Measurements from ENCODE around the gene PSMB7. TPM values are rescaled to one million over a fixed set of nuclear protein-coding genes. Genes with fewer than 3 reads are reported as not detected.
A peak's percentile ranks its signal among the peaks of the same experiment; 100 is the strongest.

The PSMB7 gene
- total RNA-seq, 1 experiment from 2014 or later: 264 TPM

- no peak overlapping the region for H3K4me3 Mint-ChIP-seq (ENCODE audit: unreplicated experiment)
- ChIA-PET CTCF (interaction anchor here (0.6 to 1.8 kb wide), 5 partner anchors 18 to 341 kb away, joined by 3 to 7 read pairs (median 4); no protein-coding TSS in a partner anchor), POLR2A (interaction anchor here (1.4 kb wide), 1 partner anchor 19 kb away, joined by 7 read pairs; no protein-coding TSS in a partner anchor)
- no TSS peak for BruUV-seq (replicated peaks)
- peaks cover 20% of the 10 kb centered on the region for H3K4me1 Mint-ChIP-seq (ENCODE audit: insufficient read depth, unreplicated experiment)
- no peak for TF ChIP-seq CTCF (IDR thresholded peaks at IDR 0.05; ENCODE audit: unreplicated experiment)
- H3K9me3 Mint-ChIP-seq (ENCODE audit: unreplicated experiment): no peaks in the 10 kb centered on the region
- intact Hi-C loops (cut with micrococcal nuclease): no loop called here
- no peaks in the 10 kb centered on the region for H3K27me3 Mint-ChIP-seq (ENCODE audit: insufficient read depth, unreplicated experiment)
- DNase-seq (ENCODE audit: unreplicated experiment): no peak
- H3K27ac Mint-ChIP-seq (ENCODE audit: low read depth, unreplicated experiment): no peak overlapping the region
- peaks cover 21% of the 10 kb centered on the region for H3K36me3 Mint-ChIP-seq (ENCODE audit: insufficient read depth, unreplicated experiment)
Observed at GRCh38 chr9:124373851-124374250, 41.4 kb downstream of the PSMB7 start.

GRCh38 chr9:124373386-124373785, 41.9 kb downstream of the PSMB7 start:
- Mint-ChIP-seq H3K4me3 (ENCODE audit: unreplicated experiment) (no peak overlapping the region), H3K9me3 (ENCODE audit: unreplicated experiment) (no peaks in the 10 kb centered on the region), H3K4me1 (ENCODE audit: insufficient read depth, unreplicated experiment) (peaks cover 25% of the 10 kb centered on the region), H3K36me3 (ENCODE audit: insufficient read depth, unreplicated experiment) (peaks cover 19% of the 10 kb centered on the region), H3K27me3 (ENCODE audit: insufficient read depth, unreplicated experiment) (no peaks in the 10 kb centered on the region), H3K27ac (ENCODE audit: low read depth, unreplicated experiment) (no peak overlapping the region)
- TF ChIP-seq CTCF (IDR thresholded peaks at IDR 0.05; ENCODE audit: unreplicated experiment): no peak
- intact Hi-C loops (cut with micrococcal nuclease): no loop called here
- DNase-seq (ENCODE audit: unreplicated experiment): no peak
- POLR2A ChIA-PET: no interaction called here
- no TSS peak for BruUV-seq (replicated peaks)
- CTCF ChIA-PET: no interaction called here

- POLR2A ChIA-PET: interaction anchor here (0.8 to 1.7 kb wide), 3 partner anchors 17 to 497 kb away, joined by 3 to 6 read pairs (median 5); no protein-coding TSS in a partner anchor
- intact Hi-C loops (cut with micrococcal nuclease): no loop called here
- Mint-ChIP-seq H3K27ac (ENCODE audit: low read depth, unreplicated experiment) (peak overlapping the region; percentile 0), H3K4me3 (ENCODE audit: unreplicated experiment) (no peak overlapping the region), H3K9me3 (ENCODE audit: unreplicated experiment) (no peaks in the 10 kb centered on the region), H3K4me1 (ENCODE audit: insufficient read depth, unreplicated experiment) (peaks cover 29% of the 10 kb centered on the region), H3K27me3 (ENCODE audit: insufficient read depth, unreplicated experiment) (no peaks in the 10 kb centered on the region), H3K36me3 (ENCODE audit: insufficient read depth, unreplicated experiment) (peaks cover 19% of the 10 kb centered on the region)
- DNase-seq (ENCODE audit: unreplicated experiment): no peak
- no peak for TF ChIP-seq CTCF (IDR thresholded peaks at IDR 0.05; ENCODE audit: unreplicated experiment)
- no TSS peak for BruUV-seq (replicated peaks)
- CTCF ChIA-PET: interaction anchor here (0.6 kb wide), 1 partner anchor 18 kb away, joined by 4 read pairs; no protein-coding TSS in a partner anchor
Observed at GRCh38 chr9:124372038-124372437, 43.2 kb downstream of the PSMB7 start.

- no peaks in the 10 kb centered on the region for H3K9me3 Mint-ChIP-seq (ENCODE audit: unreplicated experiment)
- H3K27ac Mint-ChIP-seq (ENCODE audit: low read depth, unreplicated experiment): peak overlapping the region; percentile 0
- H3K27me3 Mint-ChIP-seq (ENCODE audit: insufficient read depth, unreplicated experiment): no peaks in the 10 kb centered on the region
- CTCF ChIA-PET: interaction anchor here (0.6 kb wide), 1 partner anchor 164 kb away, joined by 3 read pairs; no protein-coding TSS in a partner anchor
- no TSS peak for BruUV-seq (replicated peaks)
- peaks cover 18% of the 10 kb centered on the region for H3K36me3 Mint-ChIP-seq (ENCODE audit: insufficient read depth, unreplicated experiment)
- H3K4me1 Mint-ChIP-seq (ENCODE audit: insufficient read depth, unreplicated experiment): peaks cover 38% of the 10 kb centered on the region
- H3K4me3 Mint-ChIP-seq (ENCODE audit: unreplicated experiment): peak overlapping the region; percentile 4
- no peak for TF ChIP-seq CTCF (IDR thresholded peaks at IDR 0.05; ENCODE audit: unreplicated experiment)
- POLR2A ChIA-PET: interaction anchor here (0.7 to 1.7 kb wide), 5 partner anchors 15 to 498 kb away, joined by 3 to 8 read pairs (median 5); no protein-coding TSS in a partner anchor
- intact Hi-C loops (cut with micrococcal nuclease): no loop called here
- peak; percentile 75 for DNase-seq (ENCODE audit: unreplicated experiment)
Observed at GRCh38 chr9:124370896-124371582, 44.2 kb downstream of the PSMB7 start.

Measured in MCF 10A (cell line).